Left renal cortex interstitium (tissue), 4 donors: ENCODE measurements around the gene NAA11. TPM values are rescaled to one million over a fixed set of nuclear protein-coding genes. Genes with fewer than 3 reads are reported as not detected.

Source experiments
- polyA plus RNA-seq, 4 donors: library from polyadenylated mRNA; unstranded; fragments of 120-200 nt; gene quantifications; one replicate each; pipeline ENCODE4 v1.2.1, GENCODE V29; 2013; ENCODE audit not compliant: insufficient read length in 4 of 4

NAA11 gene
- polyA plus RNA-seq, 4 donors = not detected

Other genes with a start within 250 kb of the NAA11 start
- gene GK2, start 82.2 kb upstream of the NAA11 start, polyA plus RNA-seq = not detected